ENCODE results near the gene IMPA2.

- TF ChIP-seq CTCF (conservative IDR thresholded peaks at IDR 0.05; ENCODE audit: low read depth, low read length) (no peak), EZH2 (IDR thresholded peaks at IDR 0.05; ENCODE audit: borderline replicate concordance, low read depth, low read length, poor library complexity, severe bottlenecking) (no peak)
These were observed 48.9 kb upstream of the IMPA2 start for GRCh38 chr18:11932393-11932792.

Data from A673 (cell line).